22Rv1 (cell line): ENCODE data around the gene ARMH2.
A peak's percentile ranks its signal among the peaks of the same experiment; 100 is the strongest.

Experiments used
- ZFX ChIP-seq: fragments of 450-650 bp; IDR thresholded peaks from 2 replicates; pipeline ENCODE4 v1.6.1; 2017; ENCODE audit warnings: antibody characterized with exemption, borderline replicate concordance
- TF ChIP-seq, protein P1 (sequence below): fragments of 450-650 bp; IDR thresholded peaks from 2 replicates; pipeline ENCODE4 v1.5.1; 2017; ENCODE audit warnings: mild to moderate bottlenecking

DNA sequence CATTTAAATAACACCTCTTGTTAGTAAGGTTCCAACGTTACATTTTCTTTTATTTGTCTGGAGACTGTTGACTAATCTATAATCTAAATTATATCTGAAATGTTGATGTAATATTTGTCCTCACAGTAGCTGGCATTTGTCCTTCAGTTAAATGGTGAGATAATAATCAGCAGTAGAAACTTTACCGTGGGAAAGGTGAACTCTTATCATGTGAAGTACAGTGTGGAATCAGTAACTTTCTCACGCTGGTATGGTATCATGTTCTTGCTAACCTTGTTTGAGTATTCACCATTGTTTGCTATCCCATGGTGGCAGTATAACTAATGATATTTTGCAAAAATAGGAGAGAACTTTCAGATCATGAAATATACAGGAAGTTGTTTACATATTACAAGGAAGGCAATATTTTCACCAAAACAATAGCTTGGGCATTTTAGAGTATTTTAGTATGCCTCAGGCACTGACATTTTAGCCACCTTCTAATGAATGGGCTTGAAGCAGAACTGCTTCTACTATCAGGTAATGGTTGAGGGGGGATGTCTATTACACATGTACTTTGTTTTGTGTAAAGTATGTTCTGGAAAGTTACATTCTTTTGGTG, 19.2 kb downstream of the ARMH2 start:
- TF ChIP-seq, protein P1, sequence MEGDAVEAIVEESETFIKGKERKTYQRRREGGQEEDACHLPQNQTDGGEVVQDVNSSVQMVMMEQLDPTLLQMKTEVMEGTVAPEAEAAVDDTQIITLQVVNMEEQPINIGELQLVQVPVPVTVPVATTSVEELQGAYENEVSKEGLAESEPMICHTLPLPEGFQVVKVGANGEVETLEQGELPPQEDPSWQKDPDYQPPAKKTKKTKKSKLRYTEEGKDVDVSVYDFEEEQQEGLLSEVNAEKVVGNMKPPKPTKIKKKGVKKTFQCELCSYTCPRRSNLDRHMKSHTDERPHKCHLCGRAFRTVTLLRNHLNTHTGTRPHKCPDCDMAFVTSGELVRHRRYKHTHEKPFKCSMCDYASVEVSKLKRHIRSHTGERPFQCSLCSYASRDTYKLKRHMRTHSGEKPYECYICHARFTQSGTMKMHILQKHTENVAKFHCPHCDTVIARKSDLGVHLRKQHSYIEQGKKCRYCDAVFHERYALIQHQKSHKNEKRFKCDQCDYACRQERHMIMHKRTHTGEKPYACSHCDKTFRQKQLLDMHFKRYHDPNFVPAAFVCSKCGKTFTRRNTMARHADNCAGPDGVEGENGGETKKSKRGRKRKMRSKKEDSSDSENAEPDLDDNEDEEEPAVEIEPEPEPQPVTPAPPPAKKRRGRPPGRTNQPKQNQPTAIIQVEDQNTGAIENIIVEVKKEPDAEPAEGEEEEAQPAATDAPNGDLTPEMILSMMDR, result peak; percentile 24
- TF ChIP-seq ZFX, result no peak
